Endothelial cell of umbilical vein (primary cell): ENCODE results near the gene SIRT5. TPM values are rescaled to one million over a fixed set of nuclear protein-coding genes. Genes with fewer than 3 reads are reported as not detected.

Experiments
- BruUV-seq: library from RNA; stranded (reverse); fragments of 400-500 nt; replicated peaks from 2 replicates; lab custom pipeline; 2021; lab: Mats Ljungman, UMichigan
- CTCF ChIA-PET: fragments of 300-600, 350-600 bp; sonication (Branson Sonifier 250); formaldehyde crosslinking; loops from one replicate; lab custom pipeline; 2021; ENCODE audit warnings: antibody characterized with exemption, inconsistent platforms; lab: Charles Lee
- POLR2A ChIA-PET: fragments of 300-600, 350-600 bp; sonication (Branson Sonifier 250); formaldehyde crosslinking; loops from one replicate; lab custom pipeline; 2021; ENCODE audit warnings: antibody characterized with exemption, inconsistent platforms; lab: Charles Lee
- DNase-seq: peaks from one replicate; pipeline ENCODE4 v3.0.0-alpha.2; 2011; ENCODE audit warnings: low read depth, low spot score
- FAIRE-seq: peaks from 2 replicates; lab custom pipeline; 2011; peaks lifted over from hg19 to GRCh38; lab: Jason Lieb, UNC
- H2AFZ ChIP-seq: 2 replicates; pipeline ENCODE4 v1.6.0; 2012; ENCODE audit warnings: low read depth, low read length, control low read depth, inconsistent platforms
- H3K27ac ChIP-seq: 2 replicates; pipeline ENCODE4 v1.5.1; 2011; ENCODE audit warnings: low read depth, mild to moderate bottlenecking, control low read depth, low read length, moderate library complexity; ENCODE audit not compliant: insufficient read depth
- H3K27me3 ChIP-seq, 2 experiments: 2 replicates each; pipeline versions ENCODE4 v1.6.0 to v1.6.1; 2011; ENCODE audit warnings: low read length in 2 of 2, mixed read lengths in 1 of 2; ENCODE audit not compliant: control insufficient read depth in 2 of 2, insufficient read depth in 2 of 2
- H3K36me3 ChIP-seq, 2 experiments: 2 replicates in 1 of 2; 3 replicates in 1 of 2; pipeline ENCODE4 v1.5.1; 2011; ENCODE audit warnings: low read length in 2 of 2, mild to moderate bottlenecking in 1 of 2, moderate library complexity in 1 of 2; ENCODE audit not compliant: control insufficient read depth in 2 of 2, insufficient read depth in 2 of 2; ENCODE audit errors: extremely low read depth in 1 of 2
- H3K4me1 ChIP-seq: 3 replicates; pipeline ENCODE4 v1.5.1; 2011; ENCODE audit warnings: mild to moderate bottlenecking, low read length; ENCODE audit not compliant: control insufficient read depth, insufficient read depth; ENCODE audit errors: extremely low read depth
- H3K4me2 ChIP-seq: 2 replicates; pipeline ENCODE4 v1.6.1; 2011; ENCODE audit warnings: low read length, control low read depth, mixed read lengths; ENCODE audit not compliant: insufficient read depth
- H3K4me3 ChIP-seq, 3 experiments: fragments of 200-600 bp in 1 of 3; sonication (generic), shearing (Covaris generic) in 1 of 3; replicated peaks in 1 of 3; 2 replicates each; pipeline ENCODE4 v1.5.1; 2011 to 2016; ENCODE audit warnings: control low read depth in 3 of 3, low read length in 3 of 3, mild to moderate bottlenecking in 2 of 3, inconsistent platforms in 1 of 3, low read depth in 1 of 3, moderate library complexity in 1 of 3; ENCODE audit not compliant: insufficient read depth in 1 of 3
- H3K79me2 ChIP-seq: 2 replicates; pipeline ENCODE4 v1.6.0; 2012; ENCODE audit warnings: low read length, inconsistent platforms; ENCODE audit not compliant: control insufficient read depth, insufficient read depth
- H3K9ac ChIP-seq: replicated peaks from 2 replicates; pipeline ENCODE3; 2011; ENCODE audit warnings: low read length, control low read depth; ENCODE audit not compliant: insufficient read depth; ENCODE audit errors: extremely low read depth
- H3K9me1 ChIP-seq: replicated peaks from 3 replicates; pipeline ENCODE4 v1.6.0; 2011; ENCODE audit warnings: mild to moderate bottlenecking, low read length; ENCODE audit not compliant: control insufficient read depth, insufficient read depth; ENCODE audit errors: extremely low read depth
- H3K9me3 ChIP-seq: replicated peaks from 2 replicates; pipeline ENCODE4 v1.5.1; 2012; ENCODE audit warnings: low read length, inconsistent platforms; ENCODE audit not compliant: control insufficient read depth, insufficient read depth
- H4K20me1 ChIP-seq: replicated peaks from 2 replicates; pipeline ENCODE3; 2011; ENCODE audit warnings: mild to moderate bottlenecking, low read length; ENCODE audit not compliant: control insufficient read depth, insufficient read depth; ENCODE audit errors: extremely low read depth
- EZH2 ChIP-seq: IDR thresholded peaks from 2 replicates; pipeline ENCODE4 v1.6.1; 2012; ENCODE audit warnings: borderline replicate concordance, low read depth, mild to moderate bottlenecking, moderate library complexity, low read length, inconsistent platforms; ENCODE audit not compliant: severe bottlenecking
- FOS ChIP-seq: IDR thresholded peaks from 2 replicates; pipeline ENCODE4 v1.6.1; 2011; ENCODE audit warnings: mild to moderate bottlenecking, low read length, moderate library complexity, borderline replicate concordance; ENCODE audit not compliant: insufficient read depth
- GATA2 ChIP-seq: IDR thresholded peaks from 2 replicates; pipeline ENCODE4 v1.7.0; 2011; ENCODE audit warnings: low read depth, mild to moderate bottlenecking, moderate library complexity, mixed read lengths, low read length; ENCODE audit not compliant: insufficient read length, insufficient read depth
- JUN ChIP-seq: IDR thresholded peaks from 2 replicates; pipeline ENCODE4 v1.6.1; 2011; ENCODE audit warnings: borderline replicate concordance, low read depth; ENCODE audit not compliant: insufficient read length, insufficient read depth
- MAX ChIP-seq: IDR thresholded peaks from 2 replicates; pipeline ENCODE4 v1.6.1; 2011; ENCODE audit not compliant: insufficient read depth, insufficient read length
- MYC ChIP-seq: IDR thresholded peaks from one replicate; pipeline ENCODE4 v1.6.1; 2011; ENCODE audit warnings: mild to moderate bottlenecking, low read depth, low read length
- POLR2A ChIP-seq: IDR thresholded peaks from 2 replicates; pipeline ENCODE4 v1.6.1; 2012; ENCODE audit warnings: low read depth, mild to moderate bottlenecking, control low read depth, low read length
- POLR2AphosphoS5 ChIP-seq: IDR thresholded peaks from 2 replicates; pipeline ENCODE4 v1.6.1; 2012; ENCODE audit warnings: low read depth, mild to moderate bottlenecking, control low read depth, low read length, moderate library complexity; ENCODE audit not compliant: insufficient read depth
- dilution Hi-C: fragments of 300-500 bp; cut with MboI; formaldehyde crosslinking; loops from one replicate; pipeline ENCODE4 v1.15.0; 2019; ENCODE audit warnings: low sequenced_read_pairs; ENCODE audit not compliant: extremely low pct_ligation_motif_present
- intact Hi-C: fragments of 100-400 bp; cut with micrococcal nuclease; formaldehyde crosslinking; loops from one replicate; pipeline ENCODE4 v1.10.0; 2022
- polyA plus RNA-seq, 4 experiments: library from polyadenylated mRNA; depleted of rRNA in 3 of 4; stranded (reverse) in 3 of 4; unstranded in 1 of 4; fragments of >200 nt; gene quantifications; 2 replicates each; pipeline versions ENCODE4 v1.2.1 to v1.2.3, GENCODE V29; 2011 to 2012; ENCODE audit warnings: missing spikeins in 1 of 4
- total RNA-seq: library from RNA; stranded (reverse); gene quantifications from 2 replicates; pipeline ENCODE4 v1.2.3, GENCODE V29; 2021
- TF ChIP-seq, protein P1 (sequence below), 2 donors: IDR thresholded peaks; 1 replicate in 1 of 2; 2 replicates in 1 of 2; pipeline ENCODE4 v1.5.1; 2011; ENCODE audit warnings: low read length in 2 of 2, mild to moderate bottlenecking in 2 of 2, moderate library complexity in 2 of 2, control low read depth in 1 of 2, inconsistent platforms in 1 of 2, low read depth in 1 of 2; ENCODE audit not compliant: insufficient read depth in 1 of 2; ENCODE audit errors: extremely low read depth in 1 of 2

The SIRT5 gene
- total and polyA plus RNA-seq, 2 donors (not counting 3 experiments of a cell fraction or from before 2014, with no cell fraction given) = 4.7 to 7.2 TPM

GRCh38 chr6:13565921-13566320 lies 8.5 kb upstream of the SIRT5 start:
- no peaks in the 10 kb centered on the region for H3K4me1 ChIP-seq
- no peak overlapping the region for H3K4me2 ChIP-seq
- H2AFZ ChIP-seq = no peak overlapping the region
- H3K36me3 ChIP-seq = no peaks in the 10 kb centered on the region
- no TSS peak for BruUV-seq
- no peaks in the 10 kb centered on the region for H3K9me3 ChIP-seq
- H4K20me1 ChIP-seq = no peaks in the 10 kb centered on the region
- intact Hi-C loops (no loop called here), dilution Hi-C loops (loop anchor here (25.0 kb wide), 1 partner anchor 229 kb away; the partner anchor contains the start of gene TBC1D7)
- no peaks in the 10 kb centered on the region for H3K79me2 ChIP-seq
- DNase-seq (no peak), FAIRE-seq (no peak)
- no peaks in the 10 kb centered on the region for H3K9me1 ChIP-seq
- TF ChIP-seq FOS (no peak), MAX (no peak)
- TF ChIP-seq, protein P1, sequence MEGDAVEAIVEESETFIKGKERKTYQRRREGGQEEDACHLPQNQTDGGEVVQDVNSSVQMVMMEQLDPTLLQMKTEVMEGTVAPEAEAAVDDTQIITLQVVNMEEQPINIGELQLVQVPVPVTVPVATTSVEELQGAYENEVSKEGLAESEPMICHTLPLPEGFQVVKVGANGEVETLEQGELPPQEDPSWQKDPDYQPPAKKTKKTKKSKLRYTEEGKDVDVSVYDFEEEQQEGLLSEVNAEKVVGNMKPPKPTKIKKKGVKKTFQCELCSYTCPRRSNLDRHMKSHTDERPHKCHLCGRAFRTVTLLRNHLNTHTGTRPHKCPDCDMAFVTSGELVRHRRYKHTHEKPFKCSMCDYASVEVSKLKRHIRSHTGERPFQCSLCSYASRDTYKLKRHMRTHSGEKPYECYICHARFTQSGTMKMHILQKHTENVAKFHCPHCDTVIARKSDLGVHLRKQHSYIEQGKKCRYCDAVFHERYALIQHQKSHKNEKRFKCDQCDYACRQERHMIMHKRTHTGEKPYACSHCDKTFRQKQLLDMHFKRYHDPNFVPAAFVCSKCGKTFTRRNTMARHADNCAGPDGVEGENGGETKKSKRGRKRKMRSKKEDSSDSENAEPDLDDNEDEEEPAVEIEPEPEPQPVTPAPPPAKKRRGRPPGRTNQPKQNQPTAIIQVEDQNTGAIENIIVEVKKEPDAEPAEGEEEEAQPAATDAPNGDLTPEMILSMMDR (IDR thresholded peaks at IDR 0.05; ENCODE audit: extremely low read depth in 1 of 2, insufficient read depth in 1 of 2, low read depth in 1 of 2, low read length in 2 of 2) = no peak
- H3K4me3 ChIP-seq = no peak overlapping the region
- POLR2A ChIA-PET = interaction anchor here (0.7 kb wide), 1 partner anchor 9 kb away, joined by 3 read pairs; the partner anchor contains the start of gene SIRT5
- CTCF ChIA-PET = interaction anchor here (1.0 to 1.5 kb wide), 2 partner anchors 9 to 28 kb away, joined by 3 read pairs; partner anchors contain the start of gene SIRT5
- H3K27me3 ChIP-seq = peaks cover 7 to 9% of the 10 kb centered on the region in 2 experiments
- H3K27ac ChIP-seq = no peak overlapping the region
- H3K9ac ChIP-seq = no peak overlapping the region

DNA sequence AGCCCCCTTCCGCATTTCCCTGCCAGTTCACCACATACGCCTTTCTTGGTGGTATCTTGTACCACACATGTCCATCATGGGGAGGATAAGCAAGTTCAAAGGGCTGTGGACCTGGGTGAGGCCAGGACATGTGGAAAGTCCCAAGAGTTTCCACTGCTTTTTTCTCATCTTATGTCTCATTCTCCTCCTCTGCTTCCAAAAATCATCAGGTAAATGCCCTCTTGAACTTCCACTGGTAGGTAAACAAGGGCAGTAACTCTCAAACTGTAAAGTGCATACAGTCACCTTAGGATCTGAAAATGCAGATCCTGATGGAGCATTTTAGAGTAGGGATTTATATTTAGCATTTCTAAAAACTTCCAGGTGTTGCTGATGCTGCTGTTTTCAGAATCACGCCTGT lies 7.9 kb upstream of the SIRT5 start:
- H3K9me1 ChIP-seq = no peaks in the 10 kb centered on the region
- H3K4me2 ChIP-seq = no peak overlapping the region
- BruUV-seq = no TSS peak
- dilution Hi-C loops (loop anchor here (25.0 kb wide), 1 partner anchor 229 kb away; the partner anchor contains the start of gene TBC1D7), intact Hi-C loops (no loop called here)
- FAIRE-seq (no peak), DNase-seq (no peak)
- no peaks in the 10 kb centered on the region for H3K4me1 ChIP-seq
- CTCF ChIA-PET = interaction anchor here (1.5 kb wide), 1 partner anchor 29 kb away, joined by 3 read pairs; no protein-coding TSS in a partner anchor
- H3K9me3 ChIP-seq = no peaks in the 10 kb centered on the region
- no peaks in the 10 kb centered on the region for H3K36me3 ChIP-seq
- no peak for TF ChIP-seq POLR2AphosphoS5
- TF ChIP-seq GATA2 = no peak
- TF ChIP-seq MAX = no peak
- TF ChIP-seq FOS = no peak
- no peak for TF ChIP-seq EZH2
- no peak for TF ChIP-seq JUN
- no peak for TF ChIP-seq POLR2A
- TF ChIP-seq, protein P1 (IDR thresholded peaks at IDR 0.05; ENCODE audit: extremely low read depth in 1 of 2, insufficient read depth in 1 of 2, low read depth in 1 of 2, low read length in 2 of 2) = no peak
- TF ChIP-seq MYC = no peak
- H3K79me2 ChIP-seq = no peaks in the 10 kb centered on the region
- POLR2A ChIA-PET = no interaction called here
- H3K27ac ChIP-seq = no peak overlapping the region
- no peak overlapping the region for H3K9ac ChIP-seq
- peaks cover 7 to 9% of the 10 kb centered on the region in 2 experiments for H3K27me3 ChIP-seq
- no peak overlapping the region for H3K4me3 ChIP-seq
- no peaks in the 10 kb centered on the region for H4K20me1 ChIP-seq
- no peak overlapping the region for H2AFZ ChIP-seq
